HUDEP-2 (cell line): ENCODE results near the gene GIMAP4.
"Not testable (repeated sequence)": the region's sequence is repeated elsewhere in the genome, so short reads cannot be mapped to it uniquely, and the experiment has no call there.

ENCODE experiments used
- DNase-seq, 76 experiments: peaks; one replicate each; lab custom pipeline; 2025; ENCODE audit not compliant: unreplicated experiment in 76 of 76; lab: John Stamatoyannopoulos, UW

The GIMAP4 gene

DNA sequence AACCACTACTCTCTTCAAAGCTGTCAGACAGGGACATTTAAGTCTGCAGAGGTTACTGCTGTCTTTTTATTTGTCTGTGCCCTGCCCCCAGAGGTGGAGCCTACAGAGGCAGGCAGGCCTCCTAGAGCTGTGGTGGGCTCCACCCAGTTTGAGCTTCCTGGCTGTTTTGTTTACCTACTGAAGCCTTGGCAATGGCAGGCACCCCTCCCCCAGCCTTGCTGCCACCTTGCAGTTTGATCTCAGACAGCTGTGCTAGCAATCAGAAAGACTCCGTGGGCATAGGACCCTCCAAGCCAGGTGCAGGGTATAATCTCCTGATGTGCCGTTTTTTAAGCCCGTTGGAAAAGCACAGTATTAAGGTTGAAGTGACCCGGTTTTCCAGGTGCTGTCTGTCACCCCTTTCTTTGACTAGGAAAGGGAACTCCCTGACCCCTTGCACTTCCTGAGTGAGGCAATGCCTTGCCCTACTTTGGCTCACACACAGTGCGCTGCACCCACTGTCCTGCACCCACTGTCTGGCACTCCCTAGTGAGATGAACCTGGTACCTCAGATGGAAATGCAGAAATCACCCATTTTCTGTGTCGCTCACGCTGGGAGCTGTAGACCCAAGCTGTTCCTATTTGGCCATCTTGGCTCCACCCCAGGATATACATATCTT is 12.9 kb downstream of the GIMAP4 start:
- not testable (repeated sequence) for DNase-seq

DNA sequence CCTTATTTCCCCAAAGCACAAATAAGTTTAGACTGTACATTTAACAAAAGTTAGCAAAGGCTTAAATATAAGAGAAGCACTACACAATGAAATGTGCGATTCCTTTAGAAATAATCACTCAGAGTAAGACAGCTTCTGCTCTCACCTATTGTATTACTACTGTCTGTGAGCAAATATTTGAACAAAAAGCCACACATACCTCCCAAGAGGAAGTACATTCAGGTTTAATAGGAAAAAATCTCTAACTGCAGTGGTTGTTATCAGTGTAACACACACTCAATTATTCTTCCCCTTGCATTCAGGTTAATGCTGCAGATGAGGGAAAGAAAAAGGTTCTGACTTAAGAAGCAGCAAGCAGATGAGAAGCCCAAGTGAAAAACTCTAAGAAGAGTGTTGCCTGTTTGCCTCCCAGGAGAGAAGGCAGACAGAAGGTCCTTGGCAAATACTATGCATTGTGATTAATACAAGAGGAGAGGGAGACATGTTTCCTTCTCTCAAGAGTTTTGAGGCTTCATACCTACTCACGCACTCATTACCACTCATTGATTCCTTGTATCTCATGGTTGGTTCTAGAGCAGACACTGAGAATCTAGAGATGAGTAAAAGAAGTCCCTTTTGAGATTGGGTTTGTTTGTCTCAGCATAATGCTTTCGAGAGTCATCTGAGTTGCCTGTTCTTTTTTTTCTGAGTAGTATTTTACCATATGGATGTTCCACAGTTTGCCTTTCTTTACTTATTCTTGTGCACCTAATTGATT is 13.6 kb downstream of the GIMAP4 start:
- no peak for DNase-seq

DNA sequence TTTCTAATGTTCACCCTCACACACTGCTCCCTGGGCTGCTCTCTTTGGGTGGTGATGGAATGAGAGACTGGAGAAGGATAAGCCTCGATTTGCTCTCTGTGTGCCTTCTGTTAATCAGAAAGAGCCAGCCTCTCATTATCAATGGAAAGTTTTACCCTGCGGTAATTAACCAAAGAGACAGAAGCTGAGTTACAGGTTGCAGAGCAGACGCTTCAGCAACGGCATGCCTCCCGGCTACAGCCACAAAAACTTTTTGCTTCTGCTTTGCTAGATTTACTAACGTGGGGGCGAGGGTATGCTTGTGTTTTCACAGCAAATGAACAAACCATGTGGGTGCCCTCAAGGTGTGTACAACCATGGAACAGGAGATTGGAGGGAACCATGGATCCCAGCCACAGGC is 18.0 kb downstream of the GIMAP4 start:
- DNase-seq = no peak

DNA sequence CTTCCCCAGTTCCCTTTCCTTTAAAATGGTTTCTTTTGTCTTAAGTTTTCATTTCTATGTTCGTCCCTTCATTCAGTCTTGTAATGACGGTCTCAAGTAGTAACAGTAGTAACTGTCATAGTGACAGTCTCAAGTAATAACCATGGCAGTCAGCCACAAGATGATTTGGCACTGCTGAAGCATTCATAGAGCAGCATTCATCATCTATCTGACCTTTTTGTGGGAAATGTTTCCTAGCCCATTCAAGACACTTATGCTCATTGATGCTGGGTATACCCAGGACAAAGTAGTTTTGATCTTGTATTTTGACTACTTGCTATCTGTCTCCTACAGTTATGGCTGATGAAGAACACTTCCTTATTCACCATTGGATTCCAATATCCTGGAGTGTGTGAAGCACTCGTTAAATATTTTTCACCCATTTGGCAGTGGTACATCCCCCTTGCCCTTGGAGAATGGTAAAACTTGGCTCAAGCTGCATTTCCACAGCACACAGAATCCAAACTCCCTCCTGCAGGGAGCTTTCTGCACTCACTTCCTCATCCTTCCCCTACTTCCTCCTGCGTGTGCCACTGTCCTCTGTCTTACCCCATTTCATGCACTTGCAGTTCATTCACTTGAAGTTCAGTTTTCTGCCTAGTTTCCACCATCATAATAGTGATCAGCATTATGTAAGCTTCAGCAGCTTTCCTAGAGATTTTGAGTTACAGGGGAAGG is 19.0 kb downstream of the GIMAP4 start:
- DNase-seq = no peak

DNA sequence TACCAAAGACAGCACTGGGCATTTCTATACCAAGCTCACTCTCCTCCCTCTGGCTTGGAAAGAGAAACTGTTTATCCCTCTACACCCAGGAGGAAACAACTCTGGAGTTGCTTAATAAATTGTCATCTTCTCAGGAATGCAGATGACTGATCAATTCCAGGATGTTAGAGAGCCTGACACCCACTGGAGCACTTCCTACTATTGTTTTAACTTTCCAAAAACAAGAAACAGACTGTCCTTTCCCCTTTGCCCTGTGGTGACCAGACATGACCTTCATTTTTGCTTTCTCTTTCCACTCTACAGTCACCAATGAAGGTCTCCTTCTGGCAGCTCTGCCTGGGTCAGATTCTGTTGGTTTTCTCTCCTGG is 19.6 kb downstream of the GIMAP4 start:
- DNase-seq = no peak

DNA sequence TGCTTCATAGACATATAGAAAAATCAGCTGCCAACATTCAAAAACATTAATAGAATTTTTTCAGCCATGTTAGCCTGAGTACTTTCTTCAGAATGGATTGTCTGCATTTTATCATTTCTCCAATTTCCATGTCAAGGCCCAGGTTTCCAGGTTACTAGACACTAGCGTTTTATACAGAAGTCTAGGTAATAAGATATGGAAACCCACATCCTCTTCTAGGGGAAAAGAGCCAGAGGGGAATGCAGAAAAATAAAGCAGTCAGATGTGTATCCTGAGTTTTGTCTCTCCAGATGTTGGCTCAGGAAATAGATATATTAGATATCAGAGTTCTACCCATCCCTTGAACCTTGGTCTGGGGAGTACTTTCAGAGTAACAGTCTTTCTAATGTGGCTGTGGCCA is 20.4 kb downstream of the GIMAP4 start:
- no peak for DNase-seq

DNA sequence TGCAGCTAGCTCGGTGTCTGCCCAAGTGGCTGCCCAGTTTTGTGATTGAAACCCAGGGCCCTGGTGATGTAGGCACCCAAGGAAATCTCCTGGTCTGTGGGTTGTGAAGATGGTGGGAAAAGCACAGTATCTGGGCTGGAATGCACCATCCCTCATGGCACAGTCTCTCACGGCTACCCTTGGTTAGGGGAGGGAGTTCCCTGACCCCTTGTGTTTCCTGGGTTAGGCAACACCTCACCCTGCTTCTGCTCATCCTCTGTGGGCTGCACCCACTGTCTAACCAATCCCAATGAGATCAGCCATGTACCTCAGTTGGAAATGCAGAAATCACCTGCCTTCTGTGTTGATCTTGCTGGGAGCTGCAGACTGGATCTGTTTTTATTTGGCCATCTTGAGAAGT is 27.6 kb downstream of the GIMAP4 start:
- DNase-seq = no peak

DNA sequence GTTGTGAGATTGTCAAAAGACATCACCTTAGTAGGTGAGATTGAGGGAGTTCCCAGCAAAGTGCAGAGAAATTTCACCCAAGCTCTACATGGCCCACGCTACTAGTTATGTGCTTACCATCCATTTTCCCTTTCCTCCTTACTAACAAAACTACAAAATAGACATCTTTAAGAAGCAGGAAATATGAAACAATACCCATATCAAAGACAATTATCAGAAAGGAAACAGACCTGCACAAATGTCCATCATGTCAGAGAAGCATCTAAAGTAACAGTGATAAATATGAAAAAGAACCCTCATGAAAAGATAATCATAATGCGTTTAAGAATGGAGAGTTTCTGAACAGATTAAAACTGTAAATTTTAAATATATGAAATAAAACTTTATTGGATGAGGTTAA is 28.2 kb downstream of the GIMAP4 start:
- DNase-seq = no peak

DNA sequence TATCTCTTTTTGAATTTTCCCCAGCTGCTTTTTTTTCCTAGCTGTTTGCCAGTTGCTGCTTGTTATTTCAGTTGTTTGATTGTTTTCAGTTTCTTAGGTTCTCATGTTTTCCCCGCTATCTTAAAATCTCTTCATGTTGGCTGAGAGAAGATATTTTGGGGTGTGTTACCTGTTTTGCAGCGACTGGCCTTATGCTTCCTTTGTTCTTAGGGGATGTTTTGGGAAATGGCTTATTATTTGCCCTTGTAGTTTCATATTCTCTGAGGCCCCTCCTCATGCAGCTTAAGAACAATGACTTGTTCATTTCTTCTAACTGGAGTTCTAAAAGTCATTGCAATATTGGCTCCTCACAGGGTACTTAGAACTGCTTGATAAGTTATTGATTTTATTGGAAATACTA is 36.4 kb downstream of the GIMAP4 start:
- not testable (repeated sequence) for DNase-seq

DNA sequence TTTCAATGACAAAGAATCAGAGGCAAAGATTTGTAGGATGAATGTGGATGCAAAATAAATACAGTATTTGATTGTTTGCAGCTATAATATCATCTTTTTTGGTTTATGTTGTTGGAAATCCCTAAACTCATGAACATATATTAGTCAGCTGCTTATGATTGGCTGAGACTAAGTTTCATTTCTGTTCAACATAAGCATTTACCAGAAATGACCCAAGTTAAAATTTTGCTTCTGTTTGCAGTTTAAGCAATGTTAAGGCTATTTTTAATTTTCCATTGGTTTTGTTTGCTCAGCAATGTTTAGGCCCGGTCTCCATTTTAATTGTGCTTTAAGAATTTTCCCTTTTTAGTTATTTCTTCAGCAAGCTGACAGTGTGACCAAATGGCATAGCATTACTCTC is 43.0 kb downstream of the GIMAP4 start:
- no peak for DNase-seq

DNA sequence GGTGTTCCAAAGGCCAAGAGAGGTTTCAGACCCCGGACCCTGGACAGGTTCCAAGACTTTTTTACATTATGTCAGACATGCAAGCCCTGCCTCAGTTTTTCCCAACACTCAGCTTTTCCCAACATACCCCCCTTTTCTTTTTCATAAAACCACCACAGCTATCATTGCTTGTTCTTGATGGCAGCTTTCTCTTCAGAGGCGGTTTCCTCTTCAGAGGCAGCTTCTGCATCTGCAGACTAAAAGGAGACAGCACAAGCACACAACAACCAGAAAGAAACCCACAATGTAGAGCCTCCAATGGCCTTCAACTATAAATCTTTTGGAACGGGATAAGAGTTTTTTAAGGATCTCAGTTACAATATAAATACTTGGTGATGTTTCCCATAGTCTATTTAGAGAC is 45.7 kb downstream of the GIMAP4 start:
- no peak for DNase-seq

DNA sequence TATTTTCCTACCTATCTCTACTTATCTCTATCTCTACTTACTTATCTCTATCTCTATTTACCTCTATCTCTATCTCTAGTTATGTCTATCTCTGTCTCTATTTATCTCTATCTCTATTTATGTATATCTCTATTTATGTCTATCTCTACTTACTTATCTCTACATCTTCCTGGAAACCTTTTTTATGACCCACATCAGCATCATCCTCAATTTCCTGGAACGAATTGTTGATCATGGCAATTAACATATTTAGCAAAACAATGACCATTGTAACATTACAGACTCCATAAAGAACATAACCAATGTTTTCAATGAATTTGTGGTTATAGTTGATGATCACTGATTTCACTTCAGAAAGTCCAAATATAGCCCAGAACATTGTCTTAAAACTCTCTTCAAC is 46.7 kb downstream of the GIMAP4 start:
- no peak for DNase-seq

DNA sequence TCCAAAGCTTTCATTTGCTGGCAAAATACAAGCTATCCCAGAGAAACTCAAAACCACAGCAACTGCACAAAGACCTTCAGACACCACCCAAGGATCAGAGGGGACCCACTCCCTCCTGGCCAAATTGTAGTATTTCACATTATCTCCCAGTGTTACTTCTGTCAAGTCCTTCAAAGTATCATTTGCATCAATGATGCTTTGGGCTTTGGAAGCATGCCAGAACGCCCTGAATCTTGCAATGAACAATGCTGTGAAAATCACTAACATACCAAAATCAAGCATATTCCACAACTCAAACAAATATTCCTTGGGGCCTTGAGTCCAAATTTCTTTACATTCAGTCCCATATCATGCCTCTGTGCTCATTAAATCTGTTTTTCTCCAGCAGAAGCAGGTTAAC is 47.2 kb downstream of the GIMAP4 start:
- not testable (repeated sequence) for DNase-seq

DNA sequence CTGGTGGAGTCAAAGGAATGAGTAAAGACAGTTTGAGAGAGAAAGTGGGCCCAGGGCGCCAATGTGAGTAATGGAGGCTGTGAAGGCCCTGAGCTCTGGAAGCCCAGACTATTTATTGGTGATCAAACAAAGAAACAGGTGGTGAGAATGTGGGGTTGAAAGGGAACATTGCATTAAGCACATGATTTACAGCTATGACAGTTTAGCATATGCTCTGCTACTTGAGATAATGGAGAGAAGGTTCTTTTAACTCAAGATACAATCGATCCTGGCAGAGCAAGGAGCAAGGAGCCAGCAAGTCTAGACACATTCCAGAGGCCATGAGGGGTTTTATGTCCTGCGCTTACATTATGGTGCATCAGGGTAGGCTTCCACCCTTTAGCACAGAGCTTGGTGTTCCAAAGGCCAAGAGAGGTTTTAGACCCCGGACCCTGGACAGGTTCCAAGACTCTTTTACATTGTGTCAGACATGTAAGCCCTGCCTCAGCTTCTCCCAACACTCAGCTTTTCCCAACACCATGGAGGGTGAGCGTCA is 48.1 kb downstream of the GIMAP4 start:
- DNase-seq = not testable (repeated sequence)

DNA sequence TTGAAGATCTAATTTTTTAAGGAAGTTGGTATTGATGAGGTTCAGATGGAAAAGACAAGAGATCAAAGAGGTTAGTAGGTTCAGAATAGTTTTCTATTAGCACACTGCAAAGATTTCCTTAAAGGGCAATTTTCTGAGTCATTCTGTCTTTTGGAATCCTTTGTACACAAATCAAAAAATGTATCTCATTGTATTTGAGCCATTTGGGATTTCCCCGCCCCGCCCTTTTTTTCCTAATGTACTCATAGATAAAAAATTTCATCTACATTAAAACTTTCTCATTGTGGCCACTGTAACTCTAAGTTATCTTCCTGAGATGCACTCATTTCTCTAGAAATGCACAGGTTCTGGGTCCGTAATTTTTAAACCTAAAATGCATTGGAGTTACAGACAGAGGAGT is 52.9 kb downstream of the GIMAP4 start:
- DNase-seq = no peak

DNA sequence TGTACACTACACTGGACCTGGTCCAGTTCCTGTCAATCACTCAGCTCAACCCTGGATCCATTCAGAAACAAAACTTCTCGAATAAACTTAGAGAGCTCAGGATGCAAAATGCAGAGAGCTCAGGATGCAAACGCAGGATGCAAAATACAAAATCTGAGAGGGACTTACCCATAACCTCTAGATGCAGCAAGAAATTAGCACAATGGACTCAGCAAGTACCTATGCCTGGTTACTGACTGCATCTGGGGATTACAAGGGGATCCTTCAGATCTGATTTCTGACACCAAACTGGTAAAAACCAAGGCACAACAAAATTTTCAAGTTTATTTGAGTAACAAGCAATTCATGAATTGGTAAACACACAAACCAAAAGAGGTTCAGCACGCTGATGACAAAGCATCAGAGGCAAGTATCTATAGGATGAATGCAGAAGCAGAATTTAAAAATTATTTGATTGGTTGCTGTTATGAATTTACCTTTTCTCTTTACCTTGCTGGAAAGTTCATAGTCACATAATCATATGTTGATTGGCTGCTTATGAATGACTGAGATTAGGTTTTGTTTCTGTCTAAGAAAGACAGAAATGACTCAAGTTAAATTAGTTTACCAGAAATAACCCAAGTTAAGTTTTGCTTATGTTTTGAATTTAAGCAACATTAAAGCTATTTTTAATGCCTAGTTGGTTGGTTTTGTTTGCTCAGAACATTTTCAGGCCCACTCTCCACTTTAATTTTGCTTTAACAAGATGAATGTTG is 53.6 kb downstream of the GIMAP4 start:
- no peak for DNase-seq

DNA sequence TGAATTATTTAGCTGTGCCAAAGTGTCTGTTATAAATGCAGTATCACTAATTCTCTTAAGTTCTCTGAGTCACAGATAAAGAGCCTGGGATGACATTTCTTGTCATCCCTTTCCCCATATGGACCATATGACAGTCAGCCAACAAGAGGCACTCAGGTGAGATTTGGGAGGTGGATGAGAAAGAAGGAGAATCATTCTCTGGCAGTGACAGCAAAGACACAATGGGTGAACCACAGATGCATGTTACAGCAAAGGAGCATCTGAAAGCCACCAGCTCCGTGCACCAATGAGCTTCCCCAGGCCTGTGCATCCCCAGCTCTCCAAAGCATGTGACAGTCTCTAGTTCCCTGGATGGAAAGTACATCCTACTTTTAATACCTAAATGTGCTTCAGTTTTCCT is 54.2 kb downstream of the GIMAP4 start:
- DNase-seq = no peak
